ENCODE measurements around the gene PLA2G5.

PLA2G5 gene

DNA sequence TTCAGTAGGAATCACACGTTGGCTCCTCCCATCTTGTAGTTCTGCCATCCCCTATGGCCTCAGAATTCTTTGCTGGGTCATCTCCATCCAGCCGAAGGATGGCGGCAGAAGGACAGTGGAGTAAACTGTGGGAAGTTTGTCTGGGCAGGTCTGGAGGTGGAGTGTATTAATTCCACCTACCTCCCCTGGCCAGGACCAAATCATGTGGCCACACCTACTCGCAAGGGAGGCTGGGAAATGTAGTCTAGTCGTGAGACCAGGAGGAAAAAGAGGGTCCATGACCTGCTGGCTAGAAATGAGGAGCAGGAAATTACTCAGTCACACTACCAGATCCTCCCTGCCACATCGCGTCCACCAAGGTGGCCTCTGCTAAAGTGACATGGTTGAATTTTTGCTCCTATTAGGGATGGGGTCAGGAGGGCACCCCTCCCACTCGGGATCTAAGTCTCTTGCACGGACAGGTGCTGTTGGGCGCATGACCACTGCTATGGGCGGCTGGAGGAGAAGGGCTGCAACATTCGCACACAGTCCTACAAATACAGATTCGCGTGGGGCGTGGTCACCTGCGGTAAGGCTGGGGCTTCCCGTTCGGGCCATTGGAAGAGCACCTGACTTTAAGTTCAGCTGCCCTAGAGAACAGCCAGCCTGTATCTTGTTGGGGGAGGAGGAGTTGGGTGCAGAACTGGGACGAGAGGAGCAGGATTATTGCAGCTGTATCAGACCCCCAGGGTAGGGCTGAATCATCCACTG, 19.5 kb downstream of the PLA2G5 start:
- no peak for DNase-seq (ENCODE audit: low read depth in 1 of 2, low spot score in 1 of 2)

DNA sequence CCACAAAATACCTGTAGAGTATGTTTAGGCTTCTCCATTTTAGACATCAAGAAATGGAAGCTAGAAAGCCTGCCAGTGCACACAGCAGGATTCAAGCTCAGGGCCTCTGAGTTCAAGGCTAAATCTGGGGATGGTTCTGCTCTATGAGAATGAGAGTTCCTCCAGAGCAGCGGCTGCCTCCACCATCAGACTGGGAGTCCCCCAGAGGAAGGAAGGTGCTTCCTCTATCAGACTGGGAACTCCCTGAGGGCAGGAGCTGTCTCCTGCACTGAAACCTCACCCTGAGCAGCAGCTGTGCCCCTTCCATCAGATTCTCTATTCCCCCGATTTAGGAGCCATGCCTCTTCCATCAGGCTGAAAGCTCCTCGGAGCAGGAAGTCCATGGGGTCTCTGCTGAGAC, 20.1 kb downstream of the PLA2G5 start:
- DNase-seq (ENCODE audit: low read depth in 1 of 2, low spot score in 1 of 2) = no peak

GRCh38 chr1:20090641-20091040, 20.6 kb downstream of the PLA2G5 start:
- DNase-seq (ENCODE audit: low read depth in 1 of 2, low spot score in 1 of 2) = no peak

DNA sequence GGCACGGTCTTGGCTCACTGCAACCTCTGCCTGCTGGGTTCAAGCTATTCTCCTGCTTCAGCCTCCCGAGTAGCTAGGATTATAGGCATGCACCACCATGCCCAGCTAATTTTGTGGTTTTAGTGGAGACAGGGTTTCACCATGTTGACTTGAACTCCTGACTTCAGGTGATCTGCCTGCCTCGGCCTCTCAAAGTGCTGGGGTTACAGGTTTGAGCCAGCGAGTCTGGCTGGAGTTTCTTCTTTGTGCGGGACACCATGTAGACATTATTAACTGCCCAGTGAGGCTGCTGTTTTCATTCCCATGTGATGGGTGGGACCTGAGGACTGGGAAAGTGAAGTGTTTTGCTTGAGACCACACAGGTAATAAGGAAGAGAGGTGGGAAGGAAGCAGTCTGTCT, 23.3 kb downstream of the PLA2G5 start:
- DNase-seq (ENCODE audit: low read depth in 1 of 2, low spot score in 1 of 2) = no peak

DNA sequence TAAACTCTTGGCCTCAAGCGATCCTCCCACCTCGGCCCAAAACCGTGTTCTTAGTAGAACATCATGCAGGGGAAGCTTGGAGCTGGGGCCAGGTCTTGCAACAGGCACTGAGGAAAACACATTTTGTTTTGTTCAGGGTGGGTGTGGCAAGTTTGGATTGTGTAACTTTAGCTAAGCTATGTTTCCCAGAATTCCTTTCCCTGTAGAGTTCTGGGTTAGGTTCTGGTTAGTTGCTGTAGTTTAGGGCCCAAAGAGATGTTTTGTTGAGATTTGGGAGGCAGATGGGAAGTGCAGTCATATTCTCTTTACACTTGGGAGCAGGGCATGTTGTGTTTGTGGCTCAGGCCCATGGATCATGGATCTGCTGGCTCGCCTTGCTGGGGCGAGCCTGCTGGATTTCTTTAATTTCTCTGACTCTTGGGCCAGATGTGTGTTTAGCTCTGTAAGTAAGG, 24.0 kb downstream of the PLA2G5 start:
- DNase-seq (ENCODE audit: low read depth in 1 of 2, low spot score in 1 of 2) = no peak

- DNase-seq (ENCODE audit: low read depth in 1 of 2, low spot score in 1 of 2) = no peak
These were observed 25.8 kb downstream of the PLA2G5 start for GRCh38 chr1:20095564-20096434.

DNA sequence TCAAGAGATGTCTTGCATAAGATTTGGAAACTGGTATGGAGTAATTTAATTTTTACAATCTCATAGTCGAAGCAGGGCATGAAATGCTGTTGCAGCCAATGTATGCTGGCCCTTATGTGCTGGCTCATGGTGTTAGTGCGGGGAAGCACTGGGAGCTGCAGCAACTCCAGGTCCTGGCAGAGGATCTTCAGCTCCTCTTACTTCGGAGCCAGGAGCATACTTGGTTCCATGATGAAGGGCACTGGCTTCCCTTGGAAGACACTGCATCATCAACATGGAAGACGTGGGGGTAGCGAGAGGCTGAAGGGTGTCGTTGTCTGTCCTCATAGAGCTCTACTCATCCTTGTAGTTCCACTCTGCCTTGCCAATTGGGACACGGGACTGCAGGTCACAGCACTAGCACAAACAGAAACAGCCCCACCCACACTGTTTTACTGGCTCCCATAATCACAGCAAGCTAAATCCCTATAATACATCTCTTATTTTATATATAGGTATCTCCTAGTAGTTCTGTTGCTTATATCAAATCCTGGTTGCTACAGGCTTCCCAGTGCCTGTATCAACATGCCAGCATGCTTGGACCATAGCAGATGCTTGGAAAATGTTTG, 26.9 kb downstream of the PLA2G5 start:
- no peak for DNase-seq (ENCODE audit: low read depth in 1 of 2, low spot score in 1 of 2)

GRCh38 chr1:20099533-20099932, 29.5 kb downstream of the PLA2G5 start:
- DNase-seq (ENCODE audit: low read depth in 1 of 2, low spot score in 1 of 2) = no peak

DNA sequence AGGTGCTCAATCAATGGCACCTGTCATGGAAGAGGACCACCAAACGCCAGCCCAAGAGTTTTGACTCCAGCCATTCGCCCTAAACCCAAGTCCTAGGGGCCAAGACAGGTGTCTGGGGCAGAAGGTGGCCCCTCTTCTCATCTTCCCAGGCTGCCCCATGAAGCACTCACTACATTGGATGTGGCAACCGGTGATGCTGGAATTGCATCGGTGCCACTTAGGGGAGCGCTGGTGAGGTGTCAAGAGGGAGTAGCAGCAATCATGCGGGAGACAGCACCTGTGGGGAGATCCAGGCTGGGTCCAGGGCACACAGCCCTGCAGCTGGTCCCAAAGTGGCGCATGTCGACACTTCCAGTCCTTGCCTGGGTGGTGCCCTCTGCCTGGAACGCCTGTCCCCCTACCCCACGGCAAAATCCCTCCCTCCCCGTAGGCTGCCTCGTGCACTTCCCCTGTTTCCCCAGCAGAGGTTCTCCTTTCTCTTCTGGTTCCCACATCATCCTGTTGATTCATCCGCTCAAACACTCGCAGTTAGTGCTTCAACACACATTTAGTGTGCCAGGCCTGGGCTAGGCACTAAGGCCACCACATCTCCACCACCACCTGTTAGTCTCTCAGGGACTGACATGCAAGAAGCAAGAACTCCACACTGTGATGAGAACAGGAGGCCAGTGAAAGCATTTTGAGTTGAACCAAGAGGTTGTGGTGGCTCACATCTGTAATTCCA, 30.8 kb downstream of the PLA2G5 start:
- no peak for DNase-seq (ENCODE audit: low read depth in 1 of 2, low spot score in 1 of 2)

DNA sequence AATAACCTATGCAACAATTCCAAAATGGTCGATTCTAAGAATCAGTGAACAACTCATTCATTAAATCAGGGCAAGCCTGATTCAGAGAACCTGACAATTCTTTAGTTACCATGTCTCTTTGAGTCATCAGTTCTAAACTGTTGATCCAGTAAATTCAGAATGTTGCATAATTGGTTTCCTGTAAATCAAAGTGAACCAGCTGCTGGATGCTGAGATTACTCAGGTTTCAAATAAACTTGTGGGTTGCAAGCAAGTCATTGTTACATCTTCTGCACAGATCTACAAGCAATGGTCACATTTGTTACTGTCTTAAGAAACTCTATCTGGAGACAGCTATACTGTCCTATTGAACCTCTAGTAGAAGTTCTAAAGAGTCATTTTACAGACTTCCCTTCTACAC, 32.9 kb downstream of the PLA2G5 start:
- no peak for DNase-seq (ENCODE audit: low read depth in 1 of 2, low spot score in 1 of 2)

DNA sequence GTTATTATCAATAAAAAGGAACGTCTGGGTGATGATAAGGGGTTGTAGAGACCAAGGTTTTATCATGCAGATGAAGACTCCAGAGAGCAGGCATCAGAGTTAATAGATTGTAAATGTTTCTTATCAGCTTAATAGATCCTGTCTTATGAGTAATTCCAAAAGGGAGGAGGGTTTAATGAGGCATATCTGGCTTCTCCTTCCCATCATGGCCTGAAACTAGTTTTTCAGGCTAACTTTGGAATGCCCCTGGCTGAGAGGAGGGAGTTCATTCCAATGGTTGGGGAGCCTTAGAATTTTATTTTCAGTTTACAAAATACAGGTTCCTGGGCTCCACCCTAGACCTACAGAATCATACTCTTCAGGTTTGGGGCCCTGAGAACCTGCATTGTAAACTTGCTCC, 35.9 kb downstream of the PLA2G5 start:
- DNase-seq (ENCODE audit: low read depth in 1 of 2, low spot score in 1 of 2) = no peak

DNA sequence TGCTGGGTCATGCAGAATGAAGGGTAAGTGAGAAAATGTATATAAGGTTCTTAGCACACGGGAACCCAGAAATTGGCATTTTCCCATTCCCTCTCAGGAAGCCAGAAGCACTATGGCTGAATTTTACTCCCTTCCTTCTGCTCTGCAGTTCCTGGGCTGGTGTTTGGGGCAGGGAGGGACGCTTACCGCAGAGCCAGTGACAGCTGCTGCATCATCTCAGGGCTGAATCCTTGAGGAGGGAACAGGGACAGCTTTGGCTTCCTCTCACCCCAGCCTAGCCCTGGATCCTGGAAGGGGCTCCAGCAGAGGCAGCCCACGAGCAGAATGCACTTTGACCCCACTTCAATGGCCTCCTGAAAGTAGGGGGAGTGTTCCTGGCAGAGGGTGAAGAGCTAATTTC, 37.4 kb downstream of the PLA2G5 start:
- DNase-seq (ENCODE audit: low read depth in 1 of 2, low spot score in 1 of 2) = no peak

DNA sequence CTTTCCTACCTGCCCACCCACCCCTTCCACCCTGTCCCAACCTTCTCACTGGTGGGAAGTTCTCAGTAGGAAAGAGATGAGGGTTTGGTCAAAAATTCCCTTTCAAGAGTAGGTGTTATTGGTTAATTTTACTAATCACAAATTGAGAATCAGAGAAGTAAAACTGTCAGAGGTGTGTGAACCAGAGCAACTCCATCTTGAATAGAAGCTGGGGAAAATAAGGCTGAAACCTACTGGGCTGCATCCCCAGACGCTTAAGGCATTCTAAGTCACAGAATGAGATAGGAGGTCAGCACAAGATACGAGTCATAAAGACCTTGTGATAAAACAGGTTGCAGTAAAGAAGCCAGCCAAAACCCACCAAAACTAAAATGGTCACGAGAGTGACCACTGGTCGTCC, 37.8 kb downstream of the PLA2G5 start:
- DNase-seq (ENCODE audit: low read depth in 1 of 2, low spot score in 1 of 2) = no peak

DNA sequence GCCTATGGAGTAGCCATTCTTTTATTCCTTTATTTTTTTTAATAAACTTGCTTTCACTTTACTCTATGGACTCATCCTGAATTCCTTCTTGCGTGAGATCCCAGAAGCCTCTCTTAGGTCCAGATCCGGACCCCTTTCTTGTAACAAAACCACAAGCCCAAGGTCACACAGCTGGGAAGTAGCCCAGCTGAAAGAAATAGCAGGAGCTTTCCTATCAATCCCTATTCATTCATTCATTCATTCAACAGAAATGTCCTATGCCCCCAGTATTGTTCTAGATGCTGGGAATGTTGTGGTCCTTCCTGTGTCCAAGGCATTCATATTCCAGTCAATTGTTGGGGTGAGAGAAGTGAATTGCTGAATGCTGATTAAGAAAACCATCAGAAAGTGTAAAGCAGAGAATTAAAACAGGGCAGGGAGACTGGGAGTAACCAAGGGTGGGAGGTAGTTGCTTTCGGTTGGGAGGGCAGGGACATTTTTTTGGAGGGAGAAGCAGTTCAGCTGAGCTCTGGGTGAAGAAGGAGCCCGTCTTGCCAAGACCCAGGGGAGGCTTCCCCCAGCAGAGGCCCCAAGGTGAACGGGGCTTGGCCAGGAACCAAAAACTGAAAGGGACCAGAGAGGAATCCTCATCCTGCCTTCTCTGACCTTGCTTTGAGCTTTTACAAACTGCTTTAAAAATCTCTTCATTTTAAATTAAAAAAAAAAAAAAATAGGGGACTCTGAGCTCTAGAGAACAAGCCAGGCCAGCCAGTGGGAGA, 38.6 kb downstream of the PLA2G5 start:
- DNase-seq (ENCODE audit: low read depth in 1 of 2, low spot score in 1 of 2) = no peak

GRCh38 chr1:20109223-20109856, 39.3 kb downstream of the PLA2G5 start:
- DNase-seq (ENCODE audit: low read depth in 1 of 2, low spot score in 1 of 2) = no peak

- no peak for DNase-seq (ENCODE audit: low read depth in 1 of 2, low spot score in 1 of 2)
These were observed 40.7 kb downstream of the PLA2G5 start for GRCh38 chr1:20110679-20111078.

- no peak for DNase-seq (ENCODE audit: low read depth in 1 of 2, low spot score in 1 of 2)
These were observed 41.5 kb downstream of the PLA2G5 start for GRCh38 chr1:20111452-20111851.

DNA sequence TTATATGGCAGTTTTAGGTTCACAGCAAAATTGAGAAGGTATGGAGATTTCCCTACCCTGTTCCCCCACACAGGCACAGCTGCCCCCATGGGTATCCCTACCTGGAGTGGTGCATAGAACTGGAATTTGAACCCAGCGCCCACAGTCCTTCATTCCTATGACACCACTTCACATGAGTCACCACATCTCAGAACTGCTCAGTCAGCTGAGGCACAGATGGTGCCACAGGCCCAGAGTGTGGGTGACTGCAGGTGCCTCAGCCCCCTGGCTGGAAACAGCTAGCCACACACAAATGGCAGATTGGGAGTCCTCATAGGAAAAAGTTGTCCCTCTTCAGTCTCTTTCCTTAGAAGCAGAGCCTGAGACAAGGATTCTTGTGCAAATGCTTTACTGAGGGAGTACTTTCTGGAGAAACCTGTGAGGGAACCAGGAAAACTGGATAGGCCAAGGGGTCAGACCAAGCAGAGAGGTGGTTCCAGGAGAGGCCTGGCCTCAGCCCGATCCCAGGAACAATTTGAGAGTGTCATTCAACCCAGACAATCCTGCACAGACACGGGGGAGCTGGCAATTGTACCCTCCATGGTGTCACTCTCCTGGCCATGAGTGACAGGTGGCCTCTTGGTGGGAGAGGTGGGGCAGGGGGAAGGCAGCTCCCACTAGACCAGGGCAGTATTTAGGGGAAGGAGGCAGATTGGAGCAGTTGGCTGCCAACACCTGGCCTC, 42.4 kb downstream of the PLA2G5 start:
- no peak for DNase-seq (ENCODE audit: low read depth in 1 of 2, low spot score in 1 of 2)

- DNase-seq (ENCODE audit: low read depth in 1 of 2, low spot score in 1 of 2) = no peak
These were observed 44.1 kb downstream of the PLA2G5 start for GRCh38 chr1:20114021-20114648.

All from activated T-helper 1 cell treated with anti-CD3 and anti-CD28 coated beads, Interleukin-2, amount 50 U/mL, for 16 hours (primary cell).